Naive B cell (primary cell): ENCODE measurements around the gene PTGDS. TPM values are rescaled to one million over a fixed set of nuclear protein-coding genes. Genes with fewer than 3 reads are reported as not detected.

Source experiments
- ATAC-seq, 2 donors: fragments of 150-1000 bp; cut with Tn5 transposase; 2 replicates each; pipeline ENCODE4 v1.10.0; 2021; ENCODE audit warnings: low read depth in 2 of 2, mild to moderate bottlenecking in 2 of 2, moderate library complexity in 2 of 2
- DNase-seq: peaks from one replicate; pipeline ENCODE4 v3.0.0; 2022
- H3K27ac Mint-ChIP-seq, 6 donors: one replicate each; pipeline ENCODE4 v1.8.0; 2020 to 2022; ENCODE audit warnings: mild to moderate bottlenecking in 6 of 6, mixed read lengths in 6 of 6, moderate library complexity in 5 of 6, inconsistent platforms in 2 of 6
- H3K27me3 Mint-ChIP-seq, 3 donors: one replicate each; pipeline ENCODE4 v1.8.0; 2021 to 2022; ENCODE audit warnings: mixed read lengths in 3 of 3, mild to moderate bottlenecking in 1 of 3
- H3K36me3 Mint-ChIP-seq, 2 donors: one replicate each; pipeline ENCODE4 v1.8.0; 2020 to 2022; ENCODE audit warnings: mixed read lengths in 2 of 2, inconsistent platforms in 1 of 2, mild to moderate bottlenecking in 1 of 2
- H3K4me1 Mint-ChIP-seq, 3 donors: one replicate each; pipeline ENCODE4 v1.8.0; 2020 to 2022; ENCODE audit warnings: mixed read lengths in 3 of 3, inconsistent platforms in 1 of 3, mild to moderate bottlenecking in 1 of 3, moderate library complexity in 1 of 3
- H3K4me3 Mint-ChIP-seq, 8 donors: one replicate each; pipeline ENCODE4 v1.8.0; 2020 to 2022; ENCODE audit warnings: mild to moderate bottlenecking in 8 of 8, mixed read lengths in 8 of 8, moderate library complexity in 8 of 8, inconsistent platforms in 2 of 8
- H3K9me3 Mint-ChIP-seq, 7 donors: one replicate each; pipeline ENCODE4 v1.8.0; 2020 to 2022; ENCODE audit warnings: mixed read lengths in 7 of 7, mild to moderate bottlenecking in 5 of 7, inconsistent platforms in 2 of 7, moderate library complexity in 1 of 7
- polyA plus RNA-seq, 6 donors: library from polyadenylated mRNA; unstranded; fragments of 300-500 nt; fragmentation: Illumina TruSeq; gene quantifications; one replicate each; pipeline ENCODE4 v1.2.3, GENCODE V29; 2021; ENCODE audit warnings: low read depth in 6 of 6

Gene PTGDS
- polyA plus RNA-seq, 6 donors from 2014 or later, result 0.41 to 1.4 TPM; not detected in 4

DNA sequence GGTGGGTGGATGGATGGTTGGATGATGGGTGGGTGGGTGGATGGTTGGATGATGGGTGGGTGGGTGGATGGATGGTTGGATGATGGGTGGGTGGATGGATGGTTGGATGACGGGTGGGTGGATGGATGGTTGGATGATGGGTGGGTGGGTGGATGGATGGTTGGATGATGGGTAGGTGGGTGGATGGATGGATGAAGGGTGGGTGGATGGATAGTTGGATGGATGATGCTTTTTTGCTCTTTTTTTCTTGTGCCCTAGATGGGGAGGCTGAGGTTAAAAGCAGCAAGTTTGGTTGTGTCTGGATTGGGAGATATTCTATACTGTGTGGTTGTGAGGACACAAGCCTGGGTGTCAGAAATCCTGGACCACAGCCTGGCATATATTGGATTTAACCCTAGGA is 19.8 kb upstream of the PTGDS start:
- peaks cover 0 to 9% of the 10 kb centered on the region in 2 donors for H3K36me3 Mint-ChIP-seq
- no peak overlapping the region for H3K4me3 Mint-ChIP-seq
- no peak for DNase-seq
- H3K27ac Mint-ChIP-seq, result no peak overlapping the region
- no peak for ATAC-seq
- peaks cover 0 to 7% (median 0%) of the 10 kb centered on the region in 7 donors for H3K9me3 Mint-ChIP-seq
- H3K4me1 Mint-ChIP-seq, result peaks cover 0 to 8% (median 0%) of the 10 kb centered on the region in 3 donors
- peaks cover 4 to 11% (median 10%) of the 10 kb centered on the region in 3 donors for H3K27me3 Mint-ChIP-seq

DNA sequence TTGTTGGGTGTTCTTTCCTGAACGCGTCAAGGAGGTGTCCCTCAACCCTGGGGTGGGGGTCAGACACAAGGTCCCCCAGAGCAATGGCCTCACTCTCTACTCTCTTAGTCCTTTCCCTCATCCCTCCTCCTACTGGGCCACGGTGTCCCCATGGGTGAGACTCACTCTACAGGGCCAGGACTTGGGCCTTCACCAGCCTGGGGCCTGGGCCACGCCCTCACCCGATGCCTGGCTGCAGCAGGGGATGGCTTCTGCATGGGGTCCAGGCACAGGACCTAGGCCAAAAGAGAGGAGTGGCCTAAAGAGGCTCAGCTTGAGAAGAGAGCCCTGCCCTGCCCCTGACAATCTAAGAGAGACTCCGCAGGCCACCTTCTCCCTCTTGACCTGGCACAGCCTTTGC is 19.4 kb upstream of the PTGDS start:
- peaks cover 0 to 8% (median 0%) of the 10 kb centered on the region in 3 donors for H3K4me1 Mint-ChIP-seq
- no peak overlapping the region for H3K27ac Mint-ChIP-seq
- ATAC-seq, result no peak
- H3K9me3 Mint-ChIP-seq, result peaks cover 0 to 7% (median 0%) of the 10 kb centered on the region in 7 donors
- peaks cover 6 to 13% (median 10%) of the 10 kb centered on the region in 3 donors for H3K27me3 Mint-ChIP-seq
- peaks cover 0 to 9% of the 10 kb centered on the region in 2 donors for H3K36me3 Mint-ChIP-seq
- H3K4me3 Mint-ChIP-seq, result peak overlapping the region in 1 of 8 donors; percentile 15
- DNase-seq, result no peak

DNA sequence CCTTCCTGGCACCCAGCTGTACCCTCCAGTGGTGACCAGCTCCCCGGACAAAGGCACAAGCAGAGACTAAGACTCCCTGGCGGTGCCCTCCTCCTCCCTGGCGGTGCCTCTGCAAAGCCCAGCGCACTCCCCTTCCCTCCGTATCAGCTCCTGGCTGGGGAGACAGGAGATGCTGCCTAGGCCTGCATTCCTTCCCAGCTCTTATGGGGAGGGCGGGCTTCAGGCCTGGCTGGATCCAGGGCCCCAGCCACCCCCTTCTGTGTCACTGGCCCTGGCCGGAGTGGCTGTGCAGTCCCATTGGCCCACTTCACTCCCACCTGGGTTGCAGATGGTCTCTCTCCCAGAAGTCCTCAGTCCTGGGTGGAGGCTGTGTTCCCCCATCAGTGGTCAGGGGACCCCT is 18.8 kb upstream of the PTGDS start:
- H3K4me1 Mint-ChIP-seq, result peaks cover 0 to 8% (median 0%) of the 10 kb centered on the region in 3 donors
- ATAC-seq (no peak), DNase-seq (no peak)
- H3K36me3 Mint-ChIP-seq, result peaks cover 0 to 9% of the 10 kb centered on the region in 2 donors
- H3K27ac Mint-ChIP-seq, result no peak overlapping the region
- peaks cover 8 to 18% (median 10%) of the 10 kb centered on the region in 3 donors for H3K27me3 Mint-ChIP-seq
- H3K4me3 Mint-ChIP-seq, result no peak overlapping the region
- peaks cover 0 to 7% (median 0%) of the 10 kb centered on the region in 7 donors for H3K9me3 Mint-ChIP-seq

- H3K27ac Mint-ChIP-seq, result peak overlapping the region in 2 of 6 donors; percentile 44 to 81
- ATAC-seq, result no peak
- peaks cover 8 to 18% (median 10%) of the 10 kb centered on the region in 3 donors for H3K27me3 Mint-ChIP-seq
- peaks cover 0 to 9% of the 10 kb centered on the region in 2 donors for H3K36me3 Mint-ChIP-seq
- peaks cover 0 to 8% (median 0%) of the 10 kb centered on the region in 3 donors for H3K4me1 Mint-ChIP-seq
- H3K9me3 Mint-ChIP-seq, result peaks cover 0 to 7% (median 0%) of the 10 kb centered on the region in 7 donors
- DNase-seq, result no peak
- no peak overlapping the region for H3K4me3 Mint-ChIP-seq
Observed at GRCh38 chr9:136958898-136959850, 18.1 kb upstream of the PTGDS start.

GRCh38 chr9:136960212-136960937 is 16.9 kb upstream of the PTGDS start:
- Mint-ChIP-seq H3K4me1 (peaks cover 0 to 8% (median 0%) of the 10 kb centered on the region in 3 donors), H3K36me3 (peaks cover 0 to 9% of the 10 kb centered on the region in 2 donors), H3K9me3 (peaks cover 0 to 7% (median 0%) of the 10 kb centered on the region in 7 donors), H3K27me3 (peaks cover 8 to 10% (median 8%) of the 10 kb centered on the region in 3 donors), H3K27ac (no peak overlapping the region), H3K4me3 (peak overlapping the region in 1 of 8 donors; percentile 66)
- DNase-seq, result no peak
- no peak for ATAC-seq

- Mint-ChIP-seq H3K27me3 (peaks cover 11 to 15% (median 12%) of the 10 kb centered on the region in 3 donors), H3K4me1 (peaks cover 4 to 11% (median 5%) of the 10 kb centered on the region in 3 donors), H3K4me3 (no peak overlapping the region), H3K9me3 (peaks cover 0 to 7% (median 0%) of the 10 kb centered on the region in 7 donors), H3K36me3 (peaks cover 0 to 9% of the 10 kb centered on the region in 2 donors), H3K27ac (no peak overlapping the region)
- no peak for ATAC-seq
- DNase-seq, result no peak
Observed at GRCh38 chr9:136960938-136961275, 16.4 kb upstream of the PTGDS start.

- H3K4me1 Mint-ChIP-seq, result peaks cover 9 to 12% (median 11%) of the 10 kb centered on the region in 3 donors
- H3K27ac Mint-ChIP-seq, result no peak overlapping the region
- H3K4me3 Mint-ChIP-seq, result no peak overlapping the region
- H3K9me3 Mint-ChIP-seq, result peaks cover 0 to 5% (median 0%) of the 10 kb centered on the region in 7 donors
- ATAC-seq (no peak), DNase-seq (no peak)
- peaks cover 15 to 18% (median 15%) of the 10 kb centered on the region in 3 donors for H3K27me3 Mint-ChIP-seq
- peaks cover 0 to 6% of the 10 kb centered on the region in 2 donors for H3K36me3 Mint-ChIP-seq
Observed at GRCh38 chr9:136961279-136962065, 15.8 kb upstream of the PTGDS start.

GRCh38 chr9:136962163-136962562 is 15.1 kb upstream of the PTGDS start:
- DNase-seq (no peak), ATAC-seq (no peak)
- peaks cover 9 to 19% (median 11%) of the 10 kb centered on the region in 3 donors for H3K27me3 Mint-ChIP-seq
- peaks cover 8 to 13% (median 9%) of the 10 kb centered on the region in 3 donors for H3K4me1 Mint-ChIP-seq
- H3K36me3 Mint-ChIP-seq, result no peaks in the 10 kb centered on the region
- no peaks in the 10 kb centered on the region for H3K9me3 Mint-ChIP-seq
- no peak overlapping the region for H3K27ac Mint-ChIP-seq
- H3K4me3 Mint-ChIP-seq, result no peak overlapping the region

DNA sequence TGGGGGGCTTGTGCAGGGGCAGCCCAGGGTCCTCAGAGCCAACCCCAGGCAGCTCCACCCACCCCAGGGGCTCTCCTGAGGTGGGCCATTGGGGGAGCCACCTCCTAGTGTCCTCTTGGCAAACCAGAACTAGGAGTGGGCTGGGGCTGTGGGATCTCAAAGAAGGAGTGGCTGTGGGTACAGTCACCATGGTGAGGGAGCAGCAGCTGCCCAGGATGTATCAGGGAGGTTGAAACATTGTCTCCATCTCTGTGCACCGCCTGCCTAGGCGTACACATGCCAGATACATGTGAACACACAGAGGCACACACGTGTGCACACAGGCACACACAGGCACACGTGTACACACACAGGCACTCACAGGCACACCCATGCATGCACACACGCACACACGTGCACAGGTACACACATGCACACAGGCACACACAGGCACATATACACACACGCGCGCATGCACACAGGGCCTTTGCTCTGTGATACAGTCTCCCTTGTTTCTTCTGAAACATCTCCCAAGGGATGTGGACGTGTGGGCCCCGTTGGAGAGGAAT is 14.5 kb upstream of the PTGDS start:
- Mint-ChIP-seq H3K27me3 (peaks cover 9 to 19% (median 11%) of the 10 kb centered on the region in 3 donors), H3K4me1 (peaks cover 8 to 13% (median 9%) of the 10 kb centered on the region in 3 donors), H3K9me3 (no peaks in the 10 kb centered on the region), H3K36me3 (no peaks in the 10 kb centered on the region), H3K27ac (peak overlapping the region in 1 of 6 donors; percentile 54), H3K4me3 (no peak overlapping the region)
- ATAC-seq (no peak), DNase-seq (no peak)

DNA sequence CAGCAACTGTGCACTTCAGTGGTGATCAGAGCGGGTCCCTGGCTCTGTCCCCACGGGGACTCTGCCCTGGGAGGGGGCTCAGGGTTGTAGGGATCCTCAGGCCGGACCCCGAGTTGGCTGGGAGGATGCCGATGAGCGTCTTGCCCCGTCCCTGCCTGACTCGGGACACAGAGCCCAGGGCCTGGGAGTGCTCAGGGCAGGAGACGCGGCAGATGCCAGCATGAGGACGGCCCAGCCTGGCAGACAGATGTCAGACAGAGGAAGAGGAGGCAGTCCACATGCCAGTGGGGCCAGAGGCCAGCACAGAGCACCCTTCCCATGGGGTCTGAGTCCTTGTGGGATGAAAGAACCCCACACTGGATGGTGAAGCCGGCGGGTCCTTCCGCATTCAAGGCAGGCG is 14.0 kb upstream of the PTGDS start:
- Mint-ChIP-seq H3K9me3 (no peaks in the 10 kb centered on the region), H3K27me3 (peaks cover 9 to 19% (median 11%) of the 10 kb centered on the region in 3 donors), H3K4me1 (peaks cover 8 to 13% (median 9%) of the 10 kb centered on the region in 3 donors), H3K36me3 (no peaks in the 10 kb centered on the region), H3K27ac (no peak overlapping the region), H3K4me3 (no peak overlapping the region)
- ATAC-seq, result no peak
- no peak for DNase-seq

DNA sequence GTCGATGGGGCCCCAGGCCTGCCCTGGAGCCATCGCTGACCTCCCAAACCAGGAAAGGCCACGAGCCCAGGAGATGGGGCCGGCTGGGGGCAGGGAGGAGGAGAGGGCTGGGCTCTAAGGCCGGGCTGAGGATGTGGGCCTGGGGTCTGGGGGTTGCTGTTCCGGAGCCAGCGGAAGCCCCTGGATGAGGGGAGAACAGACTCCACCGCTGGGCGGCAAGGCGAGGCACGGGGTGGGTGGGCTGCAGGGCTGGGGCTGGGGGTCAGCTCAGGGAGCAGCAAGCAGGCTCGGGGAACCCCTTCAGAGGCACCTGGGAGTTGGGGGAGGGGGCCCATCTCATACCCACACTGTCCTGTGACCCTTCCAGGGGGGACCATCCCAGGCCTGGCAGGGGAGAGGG is 13.6 kb upstream of the PTGDS start:
- no peaks in the 10 kb centered on the region for H3K36me3 Mint-ChIP-seq
- H3K27me3 Mint-ChIP-seq, result peaks cover 9 to 19% (median 11%) of the 10 kb centered on the region in 3 donors
- no peak overlapping the region for H3K27ac Mint-ChIP-seq
- peaks cover 8 to 13% (median 9%) of the 10 kb centered on the region in 3 donors for H3K4me1 Mint-ChIP-seq
- H3K9me3 Mint-ChIP-seq, result no peaks in the 10 kb centered on the region
- ATAC-seq (no peak), DNase-seq (no peak)
- no peak overlapping the region for H3K4me3 Mint-ChIP-seq

DNA sequence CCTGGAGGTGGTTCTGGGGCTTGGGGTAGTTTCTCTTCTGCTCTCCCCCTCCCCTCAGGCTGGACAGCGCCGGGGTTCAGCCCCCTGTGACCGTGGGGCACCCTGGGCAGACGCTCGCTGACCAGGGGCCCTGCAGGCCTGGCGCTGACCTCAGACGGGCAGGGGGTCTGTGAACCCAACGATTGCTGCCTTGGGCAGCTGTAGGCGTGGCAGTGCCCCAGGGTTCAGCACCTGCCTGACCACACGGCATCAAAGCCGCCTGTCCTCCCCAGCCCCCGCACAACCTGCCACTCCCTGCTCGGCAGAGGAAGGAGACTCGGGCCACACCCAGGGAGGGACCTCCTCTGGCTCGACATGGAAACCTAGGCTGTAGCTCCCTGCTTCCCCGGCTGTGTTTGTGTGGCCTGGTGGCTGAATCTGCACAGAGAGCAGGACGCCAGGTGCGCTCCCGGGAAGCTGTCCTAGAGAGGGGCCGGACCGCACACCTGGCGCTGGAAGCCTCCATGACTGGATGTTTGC is 13.1 kb upstream of the PTGDS start:
- Mint-ChIP-seq H3K27ac (no peak overlapping the region), H3K9me3 (no peaks in the 10 kb centered on the region), H3K36me3 (no peaks in the 10 kb centered on the region), H3K27me3 (peaks cover 9 to 19% (median 11%) of the 10 kb centered on the region in 3 donors), H3K4me3 (no peak overlapping the region), H3K4me1 (peaks cover 8 to 13% (median 9%) of the 10 kb centered on the region in 3 donors)
- ATAC-seq (no peak), DNase-seq (no peak)
